ENCODE measurements around the gene KCNN2. TPM values are rescaled to one million over a fixed set of nuclear protein-coding genes. Genes with fewer than 3 reads are reported as not detected.

The KCNN2 gene
- total RNA-seq, 2 experiments from 2014 or later: not detected

- Mint-ChIP-seq H3K27ac (no peak overlapping the region), H3K4me3 (no peak overlapping the region), H3K27me3 (peaks cover 2% of the 10 kb centered on the region), H3K9me3 (no peaks in the 10 kb centered on the region), H3K36me3 (no peaks in the 10 kb centered on the region), H3K4me1 (no peaks in the 10 kb centered on the region)
- POLR2A ChIA-PET: no interaction called here
- ATAC-seq (ENCODE audit: low read depth) (no peak), DNase-seq (no peak)
Observed at GRCh38 chr5:114450437-114450836, 88.6 kb downstream of the KCNN2 start.

DNA sequence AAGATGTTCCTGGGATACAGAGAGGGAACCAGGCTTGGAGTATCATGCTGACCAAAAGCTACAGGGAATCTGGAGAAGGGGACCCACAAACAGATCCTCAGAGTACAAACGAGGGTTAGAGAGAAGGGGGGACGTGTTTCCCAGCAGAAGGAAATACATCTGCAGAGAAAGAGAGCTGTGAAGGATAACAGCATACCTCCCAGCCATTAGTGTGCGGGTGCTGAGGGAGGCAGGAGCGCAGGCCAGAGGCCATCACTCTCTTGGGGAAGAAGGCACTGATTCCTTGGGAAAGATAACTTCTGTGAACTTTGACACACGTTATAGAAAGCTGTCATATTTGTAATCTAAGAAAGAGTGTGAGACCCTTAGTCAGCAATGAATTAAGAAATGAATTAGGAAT lies 96.9 kb downstream of the KCNN2 start:
- ATAC-seq (ENCODE audit: low read depth) (no peak), DNase-seq (no peak)
- Mint-ChIP-seq H3K27me3 (no peaks in the 10 kb centered on the region), H3K4me1 (no peaks in the 10 kb centered on the region), H3K9me3 (no peaks in the 10 kb centered on the region), H3K4me3 (no peak overlapping the region), H3K27ac (no peak overlapping the region), H3K36me3 (no peaks in the 10 kb centered on the region)
- POLR2A ChIA-PET: no interaction called here

DNA sequence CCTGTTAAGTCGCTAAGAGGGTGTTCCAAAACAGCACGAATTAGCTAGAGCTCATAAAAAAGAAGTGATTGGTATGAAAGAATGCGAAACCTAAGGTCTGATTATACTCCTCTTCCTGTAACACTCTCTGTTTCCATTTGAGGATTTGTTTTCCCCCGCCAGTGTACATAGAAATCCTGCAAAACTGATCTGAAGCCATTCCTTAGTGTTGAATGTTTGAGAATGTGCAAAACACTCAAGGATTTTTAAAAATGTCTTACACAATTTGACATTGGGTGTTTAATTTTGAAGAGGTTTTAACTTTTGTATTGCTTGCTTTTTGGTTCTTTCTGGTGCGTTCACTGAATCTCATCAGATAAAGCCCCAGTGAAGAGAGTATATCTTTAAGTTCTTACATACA lies 105.3 kb downstream of the KCNN2 start:
- Mint-ChIP-seq H3K4me1 (no peaks in the 10 kb centered on the region), H3K4me3 (no peak overlapping the region), H3K27me3 (no peaks in the 10 kb centered on the region), H3K36me3 (no peaks in the 10 kb centered on the region), H3K9me3 (no peaks in the 10 kb centered on the region), H3K27ac (no peak overlapping the region)
- DNase-seq (no peak), ATAC-seq (ENCODE audit: low read depth) (no peak)
- POLR2A ChIA-PET: no interaction called here

DNA sequence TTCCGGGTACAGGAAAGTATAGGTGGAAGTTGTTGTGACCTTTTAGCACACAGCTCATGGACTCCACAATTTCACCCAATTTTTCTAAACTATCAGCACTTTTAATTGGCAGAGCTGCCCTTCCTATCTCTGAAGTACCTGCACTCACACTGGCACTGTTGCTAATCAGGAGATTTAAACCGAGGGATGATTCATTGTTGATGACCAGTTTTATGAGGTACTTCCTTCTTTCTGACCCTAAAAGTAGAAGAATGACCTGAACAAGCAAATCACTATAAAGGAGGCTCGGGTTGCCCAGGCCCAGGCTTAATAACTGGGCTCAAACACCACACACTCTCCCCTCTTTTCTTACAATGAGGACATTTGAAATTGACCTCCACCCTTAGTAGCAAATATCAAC lies 105.9 kb downstream of the KCNN2 start:
- POLR2A ChIA-PET: no interaction called here
- no peaks in the 10 kb centered on the region for H3K36me3 Mint-ChIP-seq
- no peaks in the 10 kb centered on the region for H3K4me1 Mint-ChIP-seq
- no peak overlapping the region for H3K27ac Mint-ChIP-seq
- no peak for ATAC-seq (ENCODE audit: low read depth)
- DNase-seq: no peak
- no peaks in the 10 kb centered on the region for H3K27me3 Mint-ChIP-seq
- H3K4me3 Mint-ChIP-seq: no peak overlapping the region
- no peaks in the 10 kb centered on the region for H3K9me3 Mint-ChIP-seq

- H3K27ac Mint-ChIP-seq: no peak overlapping the region
- POLR2A ChIA-PET: no interaction called here
- H3K9me3 Mint-ChIP-seq: no peaks in the 10 kb centered on the region
- H3K27me3 Mint-ChIP-seq: no peaks in the 10 kb centered on the region
- H3K36me3 Mint-ChIP-seq: no peaks in the 10 kb centered on the region
- H3K4me3 Mint-ChIP-seq: no peak overlapping the region
- H3K4me1 Mint-ChIP-seq: no peaks in the 10 kb centered on the region
- no peak for DNase-seq
- no peak for ATAC-seq (ENCODE audit: low read depth)
Observed at GRCh38 chr5:114469372-114469771, 107.5 kb downstream of the KCNN2 start.

GRCh38 chr5:114471529-114471928 lies 109.7 kb downstream of the KCNN2 start:
- no peaks in the 10 kb centered on the region for H3K4me1 Mint-ChIP-seq
- no peak overlapping the region for H3K27ac Mint-ChIP-seq
- DNase-seq: no peak
- POLR2A ChIA-PET: no interaction called here
- no peak overlapping the region for H3K4me3 Mint-ChIP-seq
- no peak for ATAC-seq (ENCODE audit: low read depth)
- H3K36me3 Mint-ChIP-seq: no peaks in the 10 kb centered on the region
- no peaks in the 10 kb centered on the region for H3K9me3 Mint-ChIP-seq
- H3K27me3 Mint-ChIP-seq: no peaks in the 10 kb centered on the region

DNA sequence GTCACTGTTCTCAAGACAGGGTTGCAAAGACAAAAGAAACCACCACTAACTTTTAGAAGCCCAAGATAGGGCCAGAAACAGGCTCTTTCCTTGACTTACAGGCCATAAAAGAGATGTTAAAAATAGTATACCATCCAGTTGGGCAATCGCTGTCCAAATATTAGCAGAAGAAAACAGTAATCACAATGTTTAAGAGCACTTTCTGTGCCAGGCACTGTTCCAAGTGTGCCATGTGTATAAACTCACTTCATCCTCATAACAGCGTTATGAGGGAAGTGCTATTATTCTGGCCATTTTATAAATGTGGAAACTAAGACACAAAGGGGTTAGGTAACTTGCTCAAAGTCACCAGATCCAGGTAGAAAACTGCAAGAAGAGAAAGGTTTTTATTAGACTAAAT lies 111.7 kb downstream of the KCNN2 start:
- ATAC-seq (ENCODE audit: low read depth) (no peak), DNase-seq (no peak)
- Mint-ChIP-seq H3K4me1 (no peaks in the 10 kb centered on the region), H3K36me3 (no peaks in the 10 kb centered on the region), H3K4me3 (no peak overlapping the region), H3K9me3 (no peaks in the 10 kb centered on the region), H3K27me3 (no peaks in the 10 kb centered on the region), H3K27ac (no peak overlapping the region)
- POLR2A ChIA-PET: no interaction called here

DNA sequence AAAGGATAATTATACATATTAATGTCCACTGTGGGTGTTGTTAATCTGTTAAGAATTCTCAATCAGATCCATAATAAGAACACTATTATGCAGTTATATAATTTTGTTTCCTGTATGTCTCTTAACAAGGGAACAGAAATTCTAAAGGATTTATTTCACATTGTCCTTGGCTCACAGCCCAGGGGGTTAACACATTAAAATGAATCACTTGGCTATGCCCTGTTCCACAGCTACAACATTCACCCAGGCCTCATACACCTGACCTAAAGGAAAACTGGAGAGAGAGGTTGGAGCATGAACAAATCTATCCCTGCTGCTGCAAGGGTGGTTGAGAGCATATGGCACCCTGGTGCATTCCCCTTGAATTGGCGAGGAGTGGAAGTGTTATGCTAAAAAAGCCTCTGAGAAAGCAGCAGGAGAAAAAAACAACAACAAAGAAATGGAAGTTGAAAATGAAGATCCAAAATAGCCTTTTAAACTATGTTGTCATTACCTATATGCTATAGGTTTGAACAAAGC lies 116.0 kb downstream of the KCNN2 start:
- Mint-ChIP-seq H3K4me1 (no peaks in the 10 kb centered on the region), H3K27ac (no peak overlapping the region), H3K9me3 (peaks cover 8% of the 10 kb centered on the region), H3K4me3 (no peak overlapping the region), H3K27me3 (no peaks in the 10 kb centered on the region), H3K36me3 (no peaks in the 10 kb centered on the region)
- POLR2A ChIA-PET: no interaction called here
- ATAC-seq (ENCODE audit: low read depth) (no peak), DNase-seq (no peak)

DNA sequence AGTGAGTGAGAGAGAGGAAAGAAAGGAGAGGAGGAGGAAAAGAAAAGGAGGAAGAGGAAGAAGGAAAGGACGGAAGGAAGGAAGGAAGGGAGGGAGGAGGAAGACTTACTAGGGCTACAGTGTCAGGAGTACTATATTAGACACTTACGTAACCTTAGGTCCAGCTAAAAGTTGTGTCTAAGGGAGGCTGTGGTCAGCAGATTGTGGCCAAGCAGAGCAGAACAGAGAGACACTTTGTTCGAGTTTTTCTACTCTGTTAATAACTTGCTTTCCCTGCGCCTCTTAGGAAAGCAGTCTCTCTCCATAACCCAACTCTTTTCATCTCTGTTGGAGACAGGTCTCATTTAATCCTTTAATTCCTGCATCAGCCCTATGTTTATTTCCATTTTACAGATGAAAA lies 138.9 kb downstream of the KCNN2 start:
- no peak overlapping the region for H3K4me3 Mint-ChIP-seq
- no peak for ATAC-seq (ENCODE audit: low read depth)
- POLR2A ChIA-PET: no interaction called here
- no peak for DNase-seq
- H3K4me1 Mint-ChIP-seq: no peaks in the 10 kb centered on the region
- no peaks in the 10 kb centered on the region for H3K9me3 Mint-ChIP-seq
- H3K36me3 Mint-ChIP-seq: no peaks in the 10 kb centered on the region
- H3K27me3 Mint-ChIP-seq: no peaks in the 10 kb centered on the region
- no peak overlapping the region for H3K27ac Mint-ChIP-seq

GRCh38 chr5:114504560-114504959 lies 142.7 kb downstream of the KCNN2 start:
- Mint-ChIP-seq H3K27ac (no peak overlapping the region), H3K36me3 (no peaks in the 10 kb centered on the region), H3K9me3 (peaks cover 3% of the 10 kb centered on the region), H3K4me3 (no peak overlapping the region), H3K4me1 (no peaks in the 10 kb centered on the region), H3K27me3 (no peaks in the 10 kb centered on the region)
- ATAC-seq (ENCODE audit: low read depth) (no peak), DNase-seq (no peak)
- POLR2A ChIA-PET: no interaction called here

GRCh38 chr5:114524221-114524620 lies 162.4 kb downstream of the KCNN2 start:
- H3K27me3 Mint-ChIP-seq: no peaks in the 10 kb centered on the region
- H3K9me3 Mint-ChIP-seq: no peaks in the 10 kb centered on the region
- DNase-seq: no peak
- ATAC-seq (ENCODE audit: low read depth): no peak
- POLR2A ChIA-PET: no interaction called here
- H3K4me3 Mint-ChIP-seq: no peak overlapping the region
- no peaks in the 10 kb centered on the region for H3K36me3 Mint-ChIP-seq
- no peak overlapping the region for H3K27ac Mint-ChIP-seq
- no peaks in the 10 kb centered on the region for H3K4me1 Mint-ChIP-seq

- POLR2A ChIA-PET: no interaction called here
Observed at GRCh38 chr5:114544561-114544960, 182.7 kb downstream of the KCNN2 start.

More at GRCh38 chr5:114544561-114544960, 182.7 kb downstream of the KCNN2 start:
- no peaks in the 10 kb centered on the region for H3K27me3 Mint-ChIP-seq
- no peaks in the 10 kb centered on the region for H3K4me1 Mint-ChIP-seq
- ATAC-seq (ENCODE audit: low read depth) (no peak), DNase-seq (no peak)
- H3K4me3 Mint-ChIP-seq: no peak overlapping the region
- peaks cover 11% of the 10 kb centered on the region for H3K9me3 Mint-ChIP-seq
- no peaks in the 10 kb centered on the region for H3K36me3 Mint-ChIP-seq
- no peak overlapping the region for H3K27ac Mint-ChIP-seq

Measured in activated naive CD8-positive, alpha-beta T cell treated with anti-CD3 and anti-CD28 coated beads, Interleukin-2, amount 10 ng/mL, durations not matched to agents 7 days and 5 days (primary cell).